Hematopoietic multipotent progenitor cell treated with erythropoietin and hydrocortisone succinate and interleukin-3 and kit ligand, for 15 days (in vitro differentiated cells): ENCODE measurements around the gene IGSF1.
"Not testable (repeated sequence)": the region's sequence is repeated elsewhere in the genome, so short reads cannot be mapped to it uniquely, and the experiment has no call there.

Source experiments
- DNase-seq: peaks from one replicate; pipeline ENCODE4 v3.0.0-alpha.2; 2015; ENCODE audit warnings: low spot score

Gene IGSF1

DNA sequence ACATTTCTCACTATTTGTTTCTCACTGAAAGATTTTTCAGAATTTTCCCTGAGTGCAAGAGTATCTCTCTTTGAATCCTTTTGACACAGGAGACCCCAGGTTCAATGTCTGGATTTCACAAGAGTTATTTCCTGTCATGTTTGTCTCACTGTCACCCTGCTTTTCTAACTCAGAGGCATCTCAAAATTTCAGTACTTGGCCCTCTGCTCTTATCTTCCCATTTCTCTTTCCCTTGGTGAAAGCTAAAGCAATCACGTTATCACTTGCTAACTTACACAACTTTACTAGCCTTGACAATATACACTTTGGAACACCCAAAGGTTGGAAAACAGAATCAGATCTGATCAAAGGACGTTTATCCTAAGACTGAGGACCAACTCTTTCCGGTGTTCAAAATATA is 17.3 kb downstream of the IGSF1 start:
- no peak for DNase-seq

DNA sequence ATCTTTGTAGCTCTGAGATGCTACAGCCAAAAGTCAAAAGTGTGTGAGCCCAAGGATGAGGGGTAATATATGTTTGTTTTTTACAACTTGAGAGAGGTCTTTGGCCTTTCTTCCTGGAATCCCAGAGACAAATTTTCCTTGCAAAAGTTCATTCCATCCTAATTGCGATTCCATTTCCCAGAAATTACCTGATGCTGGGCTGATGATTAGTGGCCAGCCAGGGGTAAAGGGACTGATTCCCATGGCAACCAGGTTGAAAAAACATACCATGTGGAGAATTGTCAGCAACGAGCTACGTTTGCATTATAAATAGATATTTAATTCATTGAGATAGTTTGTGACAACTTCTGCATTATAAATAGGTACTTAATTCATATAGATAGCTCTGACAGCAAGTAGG is 17.8 kb downstream of the IGSF1 start:
- DNase-seq, result no peak

- no peak for DNase-seq
These were observed 19.0 kb downstream of the IGSF1 start for GRCh38 chrX:131270080-131270479.

GRCh38 chrX:131264665-131265064 is 24.4 kb downstream of the IGSF1 start:
- DNase-seq, result no peak

DNA sequence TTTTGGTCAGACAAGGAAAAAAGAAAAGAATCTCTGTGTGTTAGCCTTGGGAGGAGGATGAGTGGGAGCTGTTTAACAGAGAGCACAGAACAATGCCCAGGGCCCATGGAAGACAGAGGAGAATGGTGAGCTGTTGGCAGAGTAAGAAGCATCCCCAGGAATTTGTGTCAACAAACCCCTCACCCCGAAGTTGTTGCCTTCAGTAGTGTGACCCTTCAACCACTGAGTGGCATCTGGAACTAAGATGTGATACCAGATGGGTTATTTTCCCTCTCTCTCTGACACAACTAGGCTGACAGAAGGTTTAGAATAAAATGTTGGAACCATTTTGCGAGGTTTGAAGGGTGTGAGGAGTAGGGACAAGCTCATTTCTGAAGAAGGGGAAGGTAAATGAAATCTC is 25.1 kb downstream of the IGSF1 start:
- DNase-seq, result no peak

GRCh38 chrX:131262738-131263679 is 26.1 kb downstream of the IGSF1 start:
- no peak for DNase-seq

- no peak for DNase-seq
These were observed 26.9 kb downstream of the IGSF1 start for GRCh38 chrX:131262200-131262599.

DNA sequence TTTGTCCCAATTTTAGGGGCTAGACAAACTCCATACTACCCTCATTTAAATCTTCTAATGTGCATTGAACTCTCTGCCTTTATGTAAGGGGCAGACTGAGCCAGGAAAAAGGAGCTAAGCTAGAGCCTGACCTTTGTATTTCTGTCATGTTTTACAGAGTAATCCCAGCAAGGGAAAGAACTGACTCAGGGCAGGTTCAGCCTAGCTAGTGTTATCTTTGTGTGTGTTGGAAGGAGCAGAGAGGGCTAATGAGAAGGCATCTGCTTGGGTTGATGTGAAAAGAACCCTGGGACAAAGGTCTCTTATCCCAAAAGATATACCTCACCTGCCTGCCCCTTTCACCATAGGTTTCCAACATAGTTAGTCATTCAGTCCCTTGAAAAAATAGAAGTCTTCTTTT is 31.7 kb downstream of the IGSF1 start:
- DNase-seq, result no peak

DNA sequence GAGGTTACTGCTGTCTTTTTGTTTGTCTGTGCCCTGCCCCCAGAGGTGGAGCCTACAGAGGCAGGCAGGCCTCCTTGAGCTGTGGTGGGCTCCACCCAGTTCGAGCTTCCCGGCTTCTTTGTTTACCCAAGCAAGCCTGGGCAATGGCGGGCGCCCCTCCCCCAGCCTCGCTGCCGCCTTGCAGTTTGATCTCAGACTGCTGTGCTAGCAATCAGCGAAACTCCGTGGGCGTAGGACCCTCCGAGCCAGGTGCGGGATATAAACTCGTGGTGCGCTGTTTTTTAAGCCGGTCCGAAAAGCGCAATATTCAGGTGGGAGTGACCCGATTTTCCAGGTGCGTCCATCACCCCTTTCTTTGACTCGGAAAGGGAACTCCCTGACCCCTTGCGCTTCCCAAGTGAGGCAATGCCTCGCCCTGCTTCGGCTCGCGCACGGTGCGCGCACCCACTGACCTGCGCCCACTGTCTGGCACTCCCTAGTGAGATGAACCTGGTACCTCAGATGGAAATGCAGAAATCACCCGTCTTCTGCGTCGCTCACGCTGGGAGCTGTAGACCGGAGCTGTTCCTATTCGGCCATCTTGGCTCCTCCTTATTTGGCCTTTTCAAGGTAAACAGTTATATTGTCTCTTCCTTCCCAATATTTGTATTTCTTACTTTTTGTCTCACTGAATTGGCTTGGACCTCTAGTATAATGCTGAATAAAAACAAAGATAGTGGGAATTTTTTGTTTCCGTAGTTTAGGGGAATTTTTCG is 37.9 kb downstream of the IGSF1 start:
- not testable (repeated sequence) for DNase-seq

- no peak for DNase-seq
These were observed 50.0 kb downstream of the IGSF1 start for GRCh38 chrX:131239057-131239456.

GRCh38 chrX:131237363-131237762 is 51.7 kb downstream of the IGSF1 start:
- DNase-seq, result no peak

- no peak for DNase-seq
These were observed 53.1 kb downstream of the IGSF1 start for GRCh38 chrX:131235768-131236545.

DNA sequence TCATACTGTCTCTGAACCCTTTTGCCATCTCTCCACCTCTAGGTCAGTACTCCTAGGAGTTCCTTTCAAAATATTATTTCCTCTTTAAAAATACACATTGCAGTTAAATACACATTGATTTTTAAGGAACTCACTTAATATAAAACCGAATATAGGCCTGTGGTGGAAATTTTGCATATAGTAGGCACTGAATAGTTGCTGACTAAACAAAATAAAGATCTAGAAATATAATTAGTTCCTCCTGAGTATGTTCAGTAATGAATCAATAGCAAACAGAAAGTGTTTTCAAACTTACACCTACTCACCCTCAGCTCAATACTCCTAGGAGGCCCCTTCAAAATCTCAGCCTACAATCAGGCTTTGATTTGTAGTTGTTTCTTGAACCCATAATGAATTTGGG is 61.5 kb downstream of the IGSF1 start:
- DNase-seq, result no peak

DNA sequence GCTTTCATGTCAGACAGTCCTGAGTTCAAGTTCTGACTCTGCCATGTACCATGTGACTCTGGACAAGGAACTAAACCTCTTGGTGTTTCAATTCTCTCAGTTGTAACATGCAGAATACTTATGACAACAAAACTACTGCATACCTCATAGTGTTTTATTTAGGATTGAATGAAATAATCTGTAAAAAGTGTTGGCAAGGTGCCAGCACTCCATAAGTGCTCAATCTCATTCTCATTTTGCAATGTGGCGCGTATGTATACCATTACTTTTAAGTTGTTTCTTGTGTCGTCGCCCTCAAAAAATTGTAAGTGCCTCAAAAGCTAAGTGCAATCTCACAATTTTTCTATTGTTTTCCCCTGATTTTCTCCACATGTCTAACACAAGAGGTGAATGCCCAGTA is 62.5 kb downstream of the IGSF1 start:
- no peak for DNase-seq

GRCh38 chrX:131225078-131225477 is 64.0 kb downstream of the IGSF1 start:
- no peak for DNase-seq
